Measurements from ENCODE around the gene LRRC47.
"Not testable (repeated sequence)": the region's sequence is repeated elsewhere in the genome, so short reads cannot be mapped to it uniquely, and the experiment has no call there.

The LRRC47 gene

DNA sequence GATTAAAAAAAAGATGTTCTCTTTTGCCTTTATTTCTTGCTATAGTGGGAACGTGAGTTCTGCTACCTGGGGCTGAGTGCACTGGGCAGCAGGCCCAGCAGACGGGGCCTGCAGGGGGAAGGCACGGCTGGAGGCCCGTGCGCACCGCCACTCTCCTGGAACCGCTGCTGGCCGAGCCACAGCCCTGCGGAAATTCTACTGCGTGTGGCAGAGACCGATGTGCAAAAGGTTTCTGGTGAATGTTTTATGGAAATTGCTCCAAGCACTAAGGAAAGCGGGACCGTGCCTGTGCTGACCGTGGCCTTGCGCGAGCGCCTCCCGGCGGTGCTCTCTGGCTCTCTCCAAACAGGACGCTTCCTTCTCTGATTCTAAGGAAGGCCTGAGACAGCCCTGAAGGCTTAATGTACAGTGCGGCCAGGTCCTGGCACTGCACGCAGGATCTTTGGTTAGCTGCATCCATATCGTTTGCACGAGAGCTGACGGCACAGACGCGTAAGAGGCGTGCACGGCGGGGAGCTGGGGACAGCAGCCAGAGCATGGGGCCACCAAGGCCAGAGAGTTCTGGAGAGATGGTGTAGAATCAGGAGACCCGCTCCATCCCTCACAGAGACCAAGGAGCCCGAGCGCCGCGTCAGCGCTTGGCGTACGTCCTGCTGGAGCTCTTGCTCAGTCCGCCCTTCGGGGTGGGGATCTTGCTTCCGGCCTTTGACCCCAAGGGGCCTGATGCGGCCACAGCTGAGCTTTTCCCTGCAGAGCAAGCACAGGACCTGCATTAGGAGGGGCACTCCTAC lies 18.7 kb upstream of the LRRC47 start:
- DNase-seq: no peak

- no peak for DNase-seq
Measured at GRCh38 chr1:3814065-3814464, 17.8 kb upstream of the LRRC47 start.

DNA sequence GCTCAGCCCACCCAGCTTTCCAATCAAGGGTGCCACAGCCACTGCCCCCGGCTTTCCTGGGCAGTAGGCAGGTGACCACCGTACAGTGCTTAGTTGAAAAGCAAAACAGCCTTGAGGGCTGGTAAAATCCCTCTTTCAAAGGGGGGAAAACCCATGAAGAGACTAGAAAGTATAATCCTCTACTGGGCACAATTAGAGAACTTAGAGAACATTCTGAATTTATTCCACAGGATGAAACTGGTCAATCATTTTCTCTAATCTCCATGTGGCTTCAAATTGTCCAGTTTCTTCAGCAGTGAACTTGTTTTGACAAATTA lies 15.3 kb upstream of the LRRC47 start:
- DNase-seq: no peak

- not testable (repeated sequence) for DNase-seq
Measured at GRCh38 chr1:3810149-3810761, 14.0 kb upstream of the LRRC47 start.

GRCh38 chr1:3809680-3810079 lies 13.4 kb upstream of the LRRC47 start:
- no peak for DNase-seq

DNA sequence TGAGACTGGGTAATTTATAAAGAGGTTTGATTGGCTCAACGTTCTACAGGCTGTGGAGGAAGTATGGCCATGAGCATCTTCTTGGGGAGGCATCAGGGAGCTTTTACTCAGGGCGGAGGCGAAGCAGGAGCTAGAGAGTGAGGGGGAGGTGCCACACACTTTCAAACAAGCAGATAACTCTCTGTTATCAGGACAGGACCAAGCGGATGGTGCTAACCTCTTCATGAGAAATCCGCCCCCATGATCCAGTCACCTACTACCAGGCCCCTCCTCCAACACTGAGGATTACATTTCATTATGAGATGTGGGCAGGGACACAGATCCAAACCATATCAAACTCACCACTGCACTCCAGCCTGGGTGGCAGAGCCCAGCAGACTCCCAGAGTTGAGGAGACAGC lies 11.5 kb upstream of the LRRC47 start:
- no peak for DNase-seq

GRCh38 chr1:3805038-3805437 lies 8.7 kb upstream of the LRRC47 start:
- DNase-seq: no peak

DNA sequence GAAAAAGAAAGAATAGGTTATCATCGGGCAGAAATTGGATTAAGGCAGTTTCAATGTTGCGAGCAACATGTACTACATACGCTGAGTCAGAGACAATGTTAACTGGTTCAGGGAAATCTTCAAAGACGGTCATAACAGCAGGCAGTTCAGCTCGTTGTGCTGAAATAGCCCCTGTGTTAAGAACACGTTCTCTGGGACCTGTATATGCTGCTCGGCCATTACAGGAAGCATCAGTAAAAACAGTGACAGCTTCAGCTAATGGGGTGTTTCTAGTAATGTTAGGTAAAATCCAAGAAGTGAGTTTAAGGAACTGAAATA lies 8.3 kb upstream of the LRRC47 start:
- not testable (repeated sequence) for DNase-seq

DNA sequence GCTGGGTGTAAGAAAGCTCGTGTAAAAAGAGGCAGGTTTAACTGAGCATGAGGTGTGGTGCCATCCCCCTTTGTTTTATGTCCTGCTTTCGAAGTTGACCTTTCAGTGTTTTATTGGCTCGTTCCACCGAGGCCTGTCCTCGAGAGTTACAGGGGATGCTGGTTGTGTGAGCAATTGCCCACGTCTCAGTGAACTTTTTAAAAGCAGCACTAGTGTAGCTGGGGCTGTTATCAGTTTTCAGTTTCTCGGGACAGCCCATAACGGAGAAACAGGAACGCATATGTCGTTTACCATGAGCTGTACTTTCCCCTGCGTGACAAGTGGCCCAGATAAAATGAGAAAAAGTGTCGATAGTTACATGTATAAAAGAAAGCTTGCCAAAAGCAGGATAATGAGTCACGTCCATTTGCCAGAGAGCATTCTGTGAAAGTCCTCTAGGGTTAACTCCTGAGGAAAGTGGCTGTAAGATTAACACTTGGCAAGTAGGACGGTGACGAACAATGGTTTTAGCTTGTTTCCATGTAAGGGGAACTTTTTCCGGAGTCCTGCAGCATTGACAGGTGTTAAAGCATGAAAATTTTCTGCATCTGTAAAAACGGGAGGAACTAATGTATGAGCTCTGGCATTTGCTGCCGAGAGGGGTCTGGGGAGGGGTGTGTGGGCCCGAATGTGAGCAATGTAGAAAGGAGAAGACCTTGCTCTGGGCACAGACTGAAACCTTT lies 7.8 kb upstream of the LRRC47 start:
- no peak for DNase-seq

DNA sequence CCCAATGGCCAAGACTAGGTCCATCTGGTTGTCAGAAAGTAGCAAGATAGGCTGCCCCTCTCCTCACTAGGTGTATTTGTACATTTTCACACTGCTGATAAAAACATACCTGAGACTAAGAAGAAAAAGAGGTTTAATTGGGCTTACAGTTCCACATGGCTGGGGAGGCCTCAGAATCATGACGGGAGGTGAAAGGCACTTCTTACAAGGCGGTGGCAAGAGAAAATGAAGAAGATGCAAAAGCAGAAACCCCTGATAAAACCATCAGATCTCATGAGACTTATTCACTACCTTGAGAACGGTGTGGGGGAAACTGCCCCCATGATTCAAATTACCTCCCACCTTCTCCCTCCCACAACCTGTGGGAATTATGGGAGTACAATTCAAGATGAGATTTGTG lies 4.5 kb upstream of the LRRC47 start:
- DNase-seq: not testable (repeated sequence)

- DNase-seq: no peak
Measured at GRCh38 chr1:3799976-3800685, 3.8 kb upstream of the LRRC47 start.

DNA sequence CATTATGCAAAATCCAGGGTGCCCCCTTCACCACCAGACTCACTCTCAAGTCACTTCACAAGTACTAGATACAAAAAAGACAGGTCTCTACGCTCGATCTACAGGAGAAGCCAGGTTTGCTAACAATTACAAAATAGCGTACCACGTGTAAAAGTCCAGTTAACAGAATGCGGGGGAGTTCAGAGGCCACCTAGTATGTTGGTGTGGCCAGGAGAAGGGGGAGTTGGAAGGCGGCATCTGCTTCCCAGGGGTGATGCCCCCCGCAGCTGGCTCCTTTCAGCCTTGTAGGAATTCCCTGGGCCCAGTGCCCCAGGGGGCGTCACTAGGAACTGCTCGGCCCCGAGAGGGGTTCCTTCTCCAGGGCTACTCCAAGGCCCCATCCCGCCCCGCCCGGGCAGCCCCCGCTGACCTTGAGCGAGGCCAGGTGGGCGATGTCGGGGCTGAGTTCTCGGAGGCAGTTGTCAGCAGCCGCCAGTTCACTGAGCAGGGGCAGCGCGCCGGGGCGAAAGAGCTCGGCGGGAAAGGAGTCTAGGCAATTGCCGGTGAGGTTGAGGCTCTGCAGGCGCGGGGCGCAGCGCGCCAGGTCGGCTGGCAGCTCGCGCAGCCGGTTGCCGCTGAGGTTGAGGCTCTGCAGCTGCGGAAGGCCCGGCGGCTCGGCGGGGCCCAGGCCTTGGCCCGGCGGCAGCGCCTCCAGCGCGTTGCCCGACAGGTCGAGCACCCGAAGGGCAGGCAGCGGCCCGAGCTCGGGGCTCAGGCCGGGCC lies 664 bp downstream of the LRRC47 start:
- DNase-seq: peak; percentile 24

DNA sequence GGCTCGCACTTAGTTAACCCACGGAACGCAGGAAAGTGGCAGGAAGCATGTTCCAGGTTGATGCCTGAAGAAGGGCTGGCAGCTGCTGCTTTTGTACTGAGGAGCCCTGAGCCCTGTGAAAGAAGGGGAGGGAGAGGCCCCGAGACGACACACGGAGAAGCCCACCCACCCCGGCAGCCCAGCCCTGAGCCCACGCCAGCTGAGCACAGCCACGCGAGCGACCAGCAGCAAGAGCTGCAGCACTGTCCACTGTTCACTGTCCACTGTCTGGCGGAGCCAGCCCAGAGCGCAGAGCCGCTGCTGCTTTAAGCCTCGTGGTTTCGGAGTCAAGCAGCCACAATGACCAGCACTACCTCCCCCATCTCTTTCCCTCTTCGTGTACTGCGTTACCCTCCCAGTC lies 5.3 kb downstream of the LRRC47 start:
- no peak for DNase-seq

- DNase-seq: no peak
Measured at GRCh38 chr1:3790500-3790923, 5.8 kb downstream of the LRRC47 start.

DNA sequence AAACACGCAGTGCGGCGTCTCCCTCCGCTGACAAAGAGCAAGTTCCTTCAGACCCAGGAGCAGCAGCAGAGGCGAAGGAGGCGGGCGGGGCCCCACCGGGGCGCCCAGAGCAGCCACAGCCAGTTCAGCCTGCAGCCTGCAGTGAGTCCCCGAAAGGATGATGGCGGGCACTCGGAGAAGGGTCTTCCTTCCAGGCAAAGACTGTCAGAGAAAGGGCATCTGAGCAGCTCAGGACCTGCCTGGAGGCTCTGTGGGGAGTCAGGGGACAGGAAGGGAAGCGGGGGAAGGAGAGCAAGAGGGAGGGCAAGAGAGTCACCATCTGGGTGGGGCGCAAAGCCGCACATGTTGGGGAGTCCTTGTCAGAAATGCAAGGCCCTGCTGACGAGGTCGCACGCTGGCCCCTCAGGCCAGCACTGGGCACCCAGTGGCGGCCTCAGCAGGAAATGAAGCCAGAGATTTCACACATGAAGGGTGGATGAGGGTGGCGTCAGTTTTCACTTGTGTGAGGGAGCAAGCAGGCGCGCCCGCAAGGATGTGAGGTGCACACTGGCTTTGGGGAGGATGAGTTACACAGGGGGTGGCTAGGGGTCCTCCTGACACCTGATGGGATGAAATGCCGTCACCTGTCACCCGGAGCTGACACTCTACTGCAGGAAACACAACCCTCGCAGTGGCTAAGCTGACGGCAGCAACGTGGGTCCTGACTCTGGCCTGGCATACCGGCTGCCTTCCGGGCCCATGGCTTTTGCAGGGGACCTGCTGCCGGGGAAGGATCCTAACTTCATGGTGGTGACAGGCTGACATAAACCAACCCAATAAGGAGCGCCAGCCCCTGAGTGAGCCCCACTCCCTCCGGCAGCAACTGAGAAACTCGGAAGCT lies 6.6 kb downstream of the LRRC47 start:
- no peak for DNase-seq

DNA sequence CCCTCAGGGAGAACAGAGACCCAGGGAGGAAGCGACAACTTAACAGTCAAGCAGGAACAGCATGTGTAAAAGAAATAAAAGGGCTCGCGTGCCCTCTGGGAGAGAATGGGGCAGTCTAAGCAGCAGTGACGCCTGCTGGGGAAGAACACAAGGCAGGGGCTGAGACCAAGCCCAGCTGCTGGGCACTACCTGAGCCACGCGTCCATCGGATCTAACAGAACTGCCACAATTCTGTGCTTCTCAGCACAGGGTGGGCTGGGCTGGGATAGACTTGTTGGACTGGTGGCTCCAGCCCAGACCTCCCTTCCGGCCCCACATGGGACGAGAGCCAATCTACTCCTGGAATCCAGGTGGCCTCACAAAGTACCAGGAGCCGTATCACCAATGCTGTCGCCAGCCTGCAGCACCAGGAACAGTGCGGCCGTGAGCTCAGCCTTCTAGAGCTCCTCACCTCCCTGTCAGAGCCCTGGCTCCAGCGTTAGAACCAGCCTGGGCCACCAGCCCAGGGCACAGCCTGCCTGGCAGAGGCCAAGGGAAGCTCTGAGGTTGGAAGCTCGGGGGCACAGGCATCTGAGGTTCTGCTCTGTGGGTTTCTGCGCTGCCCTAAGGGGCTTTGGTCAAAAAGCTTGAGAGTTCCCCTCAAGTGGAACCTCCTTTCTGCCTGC lies 7.4 kb downstream of the LRRC47 start:
- DNase-seq: no peak

DNA sequence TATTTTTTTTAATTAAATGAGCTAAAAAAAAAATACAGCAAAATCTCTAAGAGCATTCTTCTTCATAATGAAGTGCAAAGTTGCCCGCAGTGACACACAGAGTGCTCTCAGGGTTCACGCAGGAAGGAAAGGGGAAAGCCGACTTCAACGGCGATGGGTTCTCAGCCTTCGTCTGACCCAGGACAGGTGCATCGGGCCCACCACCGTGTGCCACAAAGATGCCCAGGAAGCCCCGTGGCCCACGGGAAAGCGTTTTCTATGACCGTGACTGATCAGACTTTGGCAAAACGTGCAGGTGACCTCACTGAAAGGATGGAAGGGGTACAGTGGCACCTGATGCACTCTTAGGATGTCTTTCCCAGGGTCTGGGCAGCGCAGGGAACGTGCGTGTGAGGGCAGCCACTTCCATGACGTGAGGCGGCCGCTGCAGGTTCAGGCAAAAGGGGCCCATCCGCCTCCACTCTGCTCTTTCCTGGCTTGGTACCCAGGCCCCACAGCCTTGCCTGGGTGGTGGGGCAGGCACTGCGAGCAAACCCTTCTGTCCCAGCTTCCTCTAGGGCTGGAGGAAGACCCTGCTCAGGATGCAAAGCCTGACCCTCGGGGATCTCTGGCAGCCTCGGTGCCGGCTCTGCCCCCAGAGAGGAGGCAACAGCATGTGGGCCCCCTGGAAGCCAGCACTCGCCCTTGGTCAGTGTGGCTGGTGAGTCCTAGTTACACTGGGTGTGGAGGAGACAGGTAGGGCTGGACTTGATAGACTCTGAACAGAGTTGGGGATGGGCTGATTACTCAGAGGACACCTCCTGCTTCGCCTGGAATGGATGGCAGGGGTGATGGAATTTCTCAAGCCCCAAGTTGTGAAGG lies 8.3 kb downstream of the LRRC47 start:
- no peak for DNase-seq

GRCh38 chr1:3787349-3787715 lies 9.0 kb downstream of the LRRC47 start:
- DNase-seq: peak; percentile 91

GRCh38 chr1:3786468-3787348 lies 9.6 kb downstream of the LRRC47 start:
- no peak for DNase-seq

Measured in activated CD4-positive, alpha-beta T cell treated with anti-CD3 and anti-CD28 coated beads, Interleukin-10, Interleukin-2, amounts not matched to agents 100 ng/mL and 50 ng/mL, durations not matched to agents 16 hours and 8 hours (primary cell).